OCI-LY3 (cell line): ENCODE data around the gene BABAM2.

Experiments
- H2AFZ ChIP-seq: fragments of 200-600, 300-600 bp; shearing (Covaris generic); 2 replicates; pipeline ENCODE4 v1.6.0; 2014; ENCODE audit warnings: antibody characterized with exemption, low read depth, low read length
- H3K27ac ChIP-seq: fragments of 200-600, 300-600 bp; sonication (generic); 2 replicates; pipeline ENCODE4 v1.5.1; 2014; ENCODE audit warnings: mild to moderate bottlenecking, low read length, moderate library complexity, mixed read lengths
- H3K27me3 ChIP-seq: fragments of 200-600, 300-600 bp; sonication (generic); 2 replicates; pipeline ENCODE4 v1.6.1; 2014; ENCODE audit warnings: low read depth, low read length, mixed read lengths
- H3K36me3 ChIP-seq: fragments of 200-600, 300-600 bp; sonication (generic); replicated peaks from 2 replicates; pipeline ENCODE3; 2014; ENCODE audit warnings: low read depth, low read length, mixed read lengths
- H3K4me1 ChIP-seq: fragments of 300-600, 200-600 bp; sonication (generic); 2 replicates; pipeline ENCODE4 v1.6.1; 2014; ENCODE audit warnings: low read length, mixed read lengths
- H3K4me2 ChIP-seq: fragments of 200-600, 300-600 bp; sonication (generic); 2 replicates; pipeline ENCODE4 v1.6.1; 2014; ENCODE audit warnings: low read length, mixed read lengths
- H3K4me3 ChIP-seq: fragments of 300-600, 200-600 bp; sonication (generic); 2 replicates; pipeline ENCODE4 v1.5.1; 2014; ENCODE audit warnings: antibody characterized with exemption, mild to moderate bottlenecking, low read length, moderate library complexity
- H3K79me2 ChIP-seq: fragments of 300-600, 200-600 bp; shearing (Covaris generic); 2 replicates; pipeline ENCODE4 v1.6.1; 2014; ENCODE audit warnings: mild to moderate bottlenecking, low read length, mixed read lengths
- H3K9ac ChIP-seq: fragments of 300-600, 200-600 bp; shearing (Covaris generic); 2 replicates; pipeline ENCODE4 v1.6.0; 2014; ENCODE audit warnings: mild to moderate bottlenecking, low read length, moderate library complexity
- H3K9me3 ChIP-seq: fragments of 200-600, 300-600 bp; shearing (Covaris generic); 2 replicates; pipeline ENCODE4 v1.6.1; 2014; ENCODE audit warnings: low read length, mixed read lengths; ENCODE audit not compliant: insufficient read depth
- H4K20me1 ChIP-seq: fragments of 200-600, 300-600 bp; sonication (generic); 2 replicates; pipeline ENCODE4 v1.6.1; 2016; ENCODE audit warnings: low read length, mixed read lengths; ENCODE audit not compliant: insufficient read depth
- CTCF ChIP-seq: fragments of 200-600, 300-600 bp; sonication (generic); IDR thresholded peaks from 2 replicates; pipeline ENCODE4 v1.5.1; 2014; ENCODE audit warnings: antibody characterized with exemption, low read length, low read depth
- EZH2phosphoT487 ChIP-seq: fragments of 200-600 bp; shearing (Covaris generic); IDR thresholded peaks from 2 replicates; pipeline ENCODE4 v1.6.1; 2018; ENCODE audit warnings: antibody characterized with exemption, mixed run types, low read depth

Gene BABAM2

GRCh38 chr2:28349546-28350165 is 459.1 kb downstream of the BABAM2 start:
- no peaks in the 10 kb centered on the region for H3K79me2 ChIP-seq
- H3K27ac ChIP-seq, result no peak overlapping the region
- H3K9ac ChIP-seq, result no peak overlapping the region
- no peak for TF ChIP-seq CTCF
- TF ChIP-seq EZH2phosphoT487, result no peak
- no peaks in the 10 kb centered on the region for H3K27me3 ChIP-seq
- no peak overlapping the region for H3K4me3 ChIP-seq
- no peak overlapping the region for H3K4me2 ChIP-seq
- H3K4me1 ChIP-seq, result peaks cover 20% of the 10 kb centered on the region
- no peaks in the 10 kb centered on the region for H3K36me3 ChIP-seq
- H2AFZ ChIP-seq, result no peak overlapping the region
- no peaks in the 10 kb centered on the region for H3K9me3 ChIP-seq
- H4K20me1 ChIP-seq, result no peaks in the 10 kb centered on the region

- H3K4me3 ChIP-seq, result no peak overlapping the region
- H4K20me1 ChIP-seq, result no peaks in the 10 kb centered on the region
- no peaks in the 10 kb centered on the region for H3K27me3 ChIP-seq
- H3K4me1 ChIP-seq, result peaks cover 20% of the 10 kb centered on the region
- TF ChIP-seq EZH2phosphoT487 (no peak), CTCF (no peak)
- H3K4me2 ChIP-seq, result no peak overlapping the region
- no peaks in the 10 kb centered on the region for H3K9me3 ChIP-seq
- H3K79me2 ChIP-seq, result no peaks in the 10 kb centered on the region
- H2AFZ ChIP-seq, result no peak overlapping the region
- H3K9ac ChIP-seq, result no peak overlapping the region
- no peaks in the 10 kb centered on the region for H3K36me3 ChIP-seq
- no peak overlapping the region for H3K27ac ChIP-seq
Observed at GRCh38 chr2:28350196-28350595, 459.7 kb downstream of the BABAM2 start.

GRCh38 chr2:28350791-28351285 is 460.3 kb downstream of the BABAM2 start:
- Histone ChIP-seq H2AFZ (no peak overlapping the region), H3K36me3 (no peaks in the 10 kb centered on the region), H3K9ac (no peak overlapping the region), H3K27me3 (no peaks in the 10 kb centered on the region), H3K79me2 (no peaks in the 10 kb centered on the region), H3K4me3 (0 out of 2 replicates have a peak overlapping the region, but pooled peaks have one; percentile 3), H3K4me2 (peak overlapping the region; percentile 30), H4K20me1 (no peaks in the 10 kb centered on the region), H3K9me3 (no peaks in the 10 kb centered on the region), H3K27ac (peak overlapping the region; percentile 45), H3K4me1 (peaks cover 20% of the 10 kb centered on the region)
- no peak for TF ChIP-seq EZH2phosphoT487
- no peak for TF ChIP-seq CTCF

GRCh38 chr2:28351621-28352020 is 461.1 kb downstream of the BABAM2 start:
- Histone ChIP-seq H3K4me3 (no peak overlapping the region), H2AFZ (no peak overlapping the region), H4K20me1 (no peaks in the 10 kb centered on the region), H3K27ac (peak overlapping the region; percentile 70), H3K36me3 (no peaks in the 10 kb centered on the region), H3K27me3 (no peaks in the 10 kb centered on the region), H3K4me1 (peaks cover 20% of the 10 kb centered on the region), H3K79me2 (no peaks in the 10 kb centered on the region), H3K9me3 (no peaks in the 10 kb centered on the region), H3K9ac (peak overlapping the region; percentile 30; the same call in 1 of the 2 replicates), H3K4me2 (peak overlapping the region; percentile 30)
- no peak for TF ChIP-seq EZH2phosphoT487
- TF ChIP-seq CTCF, result no peak
